ENCODE results near the gene HIVEP2.
A peak's percentile ranks its signal among the peaks of the same experiment; 100 is the strongest.

The HIVEP2 gene

GRCh38 chr6:142913036-142913510 lies 31.9 kb downstream of the HIVEP2 start:
- Histone ChIP-seq H3K79me2 (ENCODE audit: insufficient read depth, low read depth) (no peaks in the 10 kb centered on the region), H2AFZ (ENCODE audit: low read depth) (no peak overlapping the region), H3K4me3 (IDR thresholded peaks at IDR 0.05; ENCODE audit: insufficient read depth, low read depth, low read length) (no peak overlapping the region), H3K36me3 (ENCODE audit: insufficient read depth) (no peaks in the 10 kb centered on the region), H3K9ac (no peak overlapping the region), H3K4me1 (ENCODE audit: low read depth, poor library complexity, severe bottlenecking) (peaks cover 22% of the 10 kb centered on the region), H3K27ac (no peak overlapping the region), H3K27me3 (ENCODE audit: insufficient read depth, low read depth) (no peaks in the 10 kb centered on the region), H3K4me2 (peak overlapping the region; percentile 29), H4K20me1 (ENCODE audit: insufficient read depth) (no peaks in the 10 kb centered on the region)
- TF ChIP-seq, protein P1, sequence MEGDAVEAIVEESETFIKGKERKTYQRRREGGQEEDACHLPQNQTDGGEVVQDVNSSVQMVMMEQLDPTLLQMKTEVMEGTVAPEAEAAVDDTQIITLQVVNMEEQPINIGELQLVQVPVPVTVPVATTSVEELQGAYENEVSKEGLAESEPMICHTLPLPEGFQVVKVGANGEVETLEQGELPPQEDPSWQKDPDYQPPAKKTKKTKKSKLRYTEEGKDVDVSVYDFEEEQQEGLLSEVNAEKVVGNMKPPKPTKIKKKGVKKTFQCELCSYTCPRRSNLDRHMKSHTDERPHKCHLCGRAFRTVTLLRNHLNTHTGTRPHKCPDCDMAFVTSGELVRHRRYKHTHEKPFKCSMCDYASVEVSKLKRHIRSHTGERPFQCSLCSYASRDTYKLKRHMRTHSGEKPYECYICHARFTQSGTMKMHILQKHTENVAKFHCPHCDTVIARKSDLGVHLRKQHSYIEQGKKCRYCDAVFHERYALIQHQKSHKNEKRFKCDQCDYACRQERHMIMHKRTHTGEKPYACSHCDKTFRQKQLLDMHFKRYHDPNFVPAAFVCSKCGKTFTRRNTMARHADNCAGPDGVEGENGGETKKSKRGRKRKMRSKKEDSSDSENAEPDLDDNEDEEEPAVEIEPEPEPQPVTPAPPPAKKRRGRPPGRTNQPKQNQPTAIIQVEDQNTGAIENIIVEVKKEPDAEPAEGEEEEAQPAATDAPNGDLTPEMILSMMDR (conservative IDR thresholded peaks at IDR 0.05; ENCODE audit: low read depth, low read length), result no peak

- no peaks in the 10 kb centered on the region for H3K27me3 ChIP-seq (ENCODE audit: insufficient read depth, low read depth)
- TF ChIP-seq, protein P1 (conservative IDR thresholded peaks at IDR 0.05; ENCODE audit: low read depth, low read length), result no peak
- H4K20me1 ChIP-seq (ENCODE audit: insufficient read depth), result no peaks in the 10 kb centered on the region
- no peak overlapping the region for H3K9ac ChIP-seq
- no peak overlapping the region for H3K4me3 ChIP-seq (IDR thresholded peaks at IDR 0.05; ENCODE audit: insufficient read depth, low read depth, low read length)
- H3K36me3 ChIP-seq (ENCODE audit: insufficient read depth), result no peaks in the 10 kb centered on the region
- no peak overlapping the region for H3K4me2 ChIP-seq
- no peak overlapping the region for H3K27ac ChIP-seq
- no peak overlapping the region for H2AFZ ChIP-seq (ENCODE audit: low read depth)
- peaks cover 22% of the 10 kb centered on the region for H3K4me1 ChIP-seq (ENCODE audit: low read depth, poor library complexity, severe bottlenecking)
- no peaks in the 10 kb centered on the region for H3K79me2 ChIP-seq (ENCODE audit: insufficient read depth, low read depth)
Observed at GRCh38 chr6:142912125-142912524, 32.9 kb downstream of the HIVEP2 start.

GRCh38 chr6:142911430-142911829 lies 33.5 kb downstream of the HIVEP2 start:
- Histone ChIP-seq H3K4me1 (ENCODE audit: low read depth, poor library complexity, severe bottlenecking) (peaks cover 28% of the 10 kb centered on the region), H3K9ac (no peak overlapping the region), H3K79me2 (ENCODE audit: insufficient read depth, low read depth) (no peaks in the 10 kb centered on the region), H3K27me3 (ENCODE audit: insufficient read depth, low read depth) (no peaks in the 10 kb centered on the region), H3K36me3 (ENCODE audit: insufficient read depth) (no peaks in the 10 kb centered on the region), H2AFZ (ENCODE audit: low read depth) (no peak overlapping the region), H3K4me2 (no peak overlapping the region), H3K27ac (no peak overlapping the region), H3K4me3 (IDR thresholded peaks at IDR 0.05; ENCODE audit: insufficient read depth, low read depth, low read length) (no peak overlapping the region), H4K20me1 (ENCODE audit: insufficient read depth) (no peaks in the 10 kb centered on the region)
- TF ChIP-seq, protein P1 (conservative IDR thresholded peaks at IDR 0.05; ENCODE audit: low read depth, low read length), result no peak

- Histone ChIP-seq H3K79me2 (ENCODE audit: insufficient read depth, low read depth) (no peaks in the 10 kb centered on the region), H3K9ac (no peak overlapping the region), H3K27ac (no peak overlapping the region), H3K4me3 (IDR thresholded peaks at IDR 0.05; ENCODE audit: insufficient read depth, low read depth, low read length) (no peak overlapping the region), H4K20me1 (ENCODE audit: insufficient read depth) (no peaks in the 10 kb centered on the region), H3K4me1 (ENCODE audit: low read depth, poor library complexity, severe bottlenecking) (peaks cover 37% of the 10 kb centered on the region), H3K36me3 (ENCODE audit: insufficient read depth) (no peaks in the 10 kb centered on the region), H3K4me2 (no peak overlapping the region), H3K27me3 (ENCODE audit: insufficient read depth, low read depth) (no peaks in the 10 kb centered on the region), H2AFZ (ENCODE audit: low read depth) (no peak overlapping the region)
- TF ChIP-seq, protein P1 (conservative IDR thresholded peaks at IDR 0.05; ENCODE audit: low read depth, low read length), result no peak
Observed at GRCh38 chr6:142909686-142910085, 35.3 kb downstream of the HIVEP2 start.

All from KMS-11 (cell line).